ENCODE measurements around the gene RASSF5.
A peak's percentile ranks its signal among the peaks of the same experiment; 100 is the strongest.
"Not testable (repeated sequence)": the region's sequence is repeated elsewhere in the genome, so short reads cannot be mapped to it uniquely, and the experiment has no call there.

The RASSF5 gene

DNA sequence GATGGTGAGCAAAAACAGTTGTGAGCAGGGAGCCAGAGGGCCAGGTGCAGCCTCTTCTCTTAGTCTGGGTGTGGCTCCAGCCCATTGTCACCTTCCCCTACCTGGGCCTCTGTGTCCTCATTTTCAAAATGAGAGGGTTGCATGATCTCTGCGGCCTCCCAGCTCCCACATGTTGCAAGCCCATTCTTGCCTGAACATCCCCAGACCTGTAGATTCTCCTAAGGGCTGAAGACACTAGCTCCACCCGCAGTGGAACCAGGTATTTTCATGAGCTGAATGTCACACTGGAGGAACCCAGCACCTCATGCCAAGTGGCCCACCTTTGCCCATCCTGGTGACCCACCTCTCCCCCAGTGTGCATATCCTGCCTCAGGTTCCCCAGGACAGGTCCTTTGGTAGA, 24.7 kb upstream of the RASSF5 start:
- TF ChIP-seq, protein P1, sequence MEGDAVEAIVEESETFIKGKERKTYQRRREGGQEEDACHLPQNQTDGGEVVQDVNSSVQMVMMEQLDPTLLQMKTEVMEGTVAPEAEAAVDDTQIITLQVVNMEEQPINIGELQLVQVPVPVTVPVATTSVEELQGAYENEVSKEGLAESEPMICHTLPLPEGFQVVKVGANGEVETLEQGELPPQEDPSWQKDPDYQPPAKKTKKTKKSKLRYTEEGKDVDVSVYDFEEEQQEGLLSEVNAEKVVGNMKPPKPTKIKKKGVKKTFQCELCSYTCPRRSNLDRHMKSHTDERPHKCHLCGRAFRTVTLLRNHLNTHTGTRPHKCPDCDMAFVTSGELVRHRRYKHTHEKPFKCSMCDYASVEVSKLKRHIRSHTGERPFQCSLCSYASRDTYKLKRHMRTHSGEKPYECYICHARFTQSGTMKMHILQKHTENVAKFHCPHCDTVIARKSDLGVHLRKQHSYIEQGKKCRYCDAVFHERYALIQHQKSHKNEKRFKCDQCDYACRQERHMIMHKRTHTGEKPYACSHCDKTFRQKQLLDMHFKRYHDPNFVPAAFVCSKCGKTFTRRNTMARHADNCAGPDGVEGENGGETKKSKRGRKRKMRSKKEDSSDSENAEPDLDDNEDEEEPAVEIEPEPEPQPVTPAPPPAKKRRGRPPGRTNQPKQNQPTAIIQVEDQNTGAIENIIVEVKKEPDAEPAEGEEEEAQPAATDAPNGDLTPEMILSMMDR (IDR thresholded peaks at IDR 0.05; ENCODE audit: low read depth, low read length): no peak
- no peak overlapping the region for H3K4me3 ChIP-seq (ENCODE audit: low read depth, low read length)

DNA sequence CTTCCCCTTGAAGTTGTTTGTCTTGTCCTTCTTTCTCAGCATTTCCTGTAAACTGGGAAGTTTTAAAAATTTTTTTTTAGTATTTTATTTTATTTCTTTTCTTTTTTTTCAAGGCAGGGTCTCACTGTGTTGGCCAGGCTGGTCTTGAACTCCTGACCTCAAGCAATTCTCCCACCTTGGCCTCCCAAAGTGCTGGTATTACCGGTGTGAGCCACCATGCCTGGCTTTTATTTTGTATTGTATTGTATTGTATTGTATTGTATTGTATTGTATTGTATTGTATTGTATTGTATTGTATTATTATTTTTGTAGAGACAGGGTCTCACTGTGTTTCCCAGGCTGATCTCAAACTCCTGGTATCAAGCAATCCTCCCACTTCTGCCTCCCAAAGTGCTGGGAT, 23.5 kb upstream of the RASSF5 start:
- not testable (repeated sequence) for H3K4me3 ChIP-seq (ENCODE audit: low read depth, low read length)

DNA sequence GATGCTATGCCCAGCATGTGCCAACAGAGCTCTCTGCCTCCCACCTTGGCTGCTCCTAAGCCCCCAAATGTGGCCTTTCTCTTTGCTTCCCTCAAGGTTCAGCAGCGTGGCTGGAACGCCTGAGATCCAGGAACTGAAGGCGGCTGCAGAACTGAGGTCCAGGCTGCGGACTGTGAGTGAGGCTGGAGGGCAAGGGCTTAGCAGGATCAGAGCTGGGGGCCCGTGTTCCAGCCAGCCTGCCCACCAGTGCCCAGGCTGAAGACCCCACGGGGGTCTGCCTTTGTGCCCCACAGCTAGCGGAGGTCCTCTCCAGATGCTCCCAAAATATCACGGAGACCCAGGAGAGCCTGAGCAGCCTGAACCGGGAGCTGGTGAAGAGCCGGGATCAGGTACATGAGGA, 22.4 kb upstream of the RASSF5 start:
- no peak overlapping the region for H3K4me3 ChIP-seq (ENCODE audit: low read depth, low read length)
- TF ChIP-seq, protein P1 (IDR thresholded peaks at IDR 0.05; ENCODE audit: low read depth, low read length): no peak

DNA sequence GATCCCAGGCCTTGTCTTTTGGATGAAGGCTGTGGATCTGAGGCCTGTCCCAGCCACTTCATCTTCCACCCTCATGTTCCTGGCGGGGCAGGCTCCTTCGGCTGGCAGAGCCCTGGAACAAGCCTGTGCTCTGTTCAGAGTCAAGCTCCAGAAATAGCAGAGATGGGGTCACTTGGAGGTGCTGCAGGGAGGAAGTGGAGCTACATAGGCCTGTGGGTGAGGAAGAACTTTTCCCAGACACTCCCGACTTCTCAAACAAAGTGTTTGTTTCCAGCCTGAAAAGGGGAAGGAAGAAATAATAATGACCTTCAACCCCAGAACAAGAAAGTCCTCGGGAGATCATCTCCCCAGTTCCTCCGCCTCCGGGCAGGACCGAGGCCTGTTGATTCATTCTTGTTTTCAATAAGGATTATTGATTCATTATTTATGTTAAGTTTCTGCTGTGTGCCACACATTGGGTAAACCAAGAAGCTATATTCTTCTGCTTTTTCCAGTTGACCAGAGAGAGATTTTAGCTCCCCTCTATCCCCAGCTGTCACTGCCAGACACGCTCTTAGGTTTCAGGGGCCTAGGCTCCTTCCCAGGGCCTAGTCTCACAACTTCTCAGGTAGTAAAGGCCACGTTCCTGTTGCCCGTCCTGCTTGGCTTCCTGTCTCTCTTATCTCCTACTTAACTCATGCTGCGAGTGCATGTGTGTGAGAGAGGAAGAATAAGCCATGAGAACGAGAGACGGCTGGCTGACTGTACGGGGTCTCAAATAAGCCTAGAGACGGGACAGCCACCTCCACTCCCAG, 20.1 kb upstream of the RASSF5 start:
- H3K4me3 ChIP-seq (ENCODE audit: low read depth, low read length): no peak overlapping the region

DNA sequence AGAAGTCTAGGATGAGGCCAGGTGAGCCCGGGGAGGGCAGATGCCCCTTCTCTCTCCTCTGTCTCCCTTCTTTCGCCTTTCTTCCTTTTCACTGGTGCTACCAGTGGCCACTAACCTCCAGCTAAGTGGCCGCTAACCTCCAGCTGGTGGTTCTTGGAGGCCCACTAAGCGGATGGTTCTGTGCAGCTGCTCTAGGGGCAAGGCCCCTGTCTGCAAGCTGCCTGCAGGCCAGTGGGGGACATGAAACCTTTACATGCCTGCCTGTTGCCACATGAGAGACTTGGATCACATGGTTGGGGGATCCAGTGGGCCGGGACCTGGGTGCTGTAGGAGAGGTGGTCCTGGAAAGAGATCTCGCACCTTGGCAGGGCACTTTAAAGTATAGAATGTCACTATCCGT, 19.4 kb upstream of the RASSF5 start:
- H3K4me3 ChIP-seq (ENCODE audit: low read depth, low read length): no peak overlapping the region
- TF ChIP-seq, protein P1 (IDR thresholded peaks at IDR 0.05; ENCODE audit: low read depth, low read length): no peak

More for the DNA sequence above, 20.1 kb upstream of the RASSF5 start:
- TF ChIP-seq, protein P1 (IDR thresholded peaks at IDR 0.05; ENCODE audit: low read depth, low read length): no peak

DNA sequence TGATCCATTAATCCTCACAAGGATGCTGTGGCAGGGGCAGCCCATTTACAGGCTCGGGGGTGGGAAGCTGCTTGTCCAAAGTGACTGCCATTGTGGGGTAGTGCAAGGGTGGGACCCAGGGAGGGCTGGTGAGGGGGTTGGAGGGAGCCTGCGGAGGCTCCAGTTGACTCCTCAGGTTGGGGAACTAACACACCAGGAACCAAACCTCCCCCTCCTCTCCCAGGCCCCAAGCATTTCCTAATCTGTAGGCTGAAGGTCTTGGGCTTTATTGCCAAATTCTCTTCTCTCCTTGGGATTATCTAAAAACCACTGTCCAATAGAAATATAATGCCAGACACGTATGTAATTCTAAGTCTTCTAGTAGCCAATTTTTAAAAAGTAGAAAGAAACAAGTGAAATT, 18.9 kb upstream of the RASSF5 start:
- H3K4me3 ChIP-seq (ENCODE audit: low read depth, low read length): no peak overlapping the region
- TF ChIP-seq, protein P1 (IDR thresholded peaks at IDR 0.05; ENCODE audit: low read depth, low read length): no peak

DNA sequence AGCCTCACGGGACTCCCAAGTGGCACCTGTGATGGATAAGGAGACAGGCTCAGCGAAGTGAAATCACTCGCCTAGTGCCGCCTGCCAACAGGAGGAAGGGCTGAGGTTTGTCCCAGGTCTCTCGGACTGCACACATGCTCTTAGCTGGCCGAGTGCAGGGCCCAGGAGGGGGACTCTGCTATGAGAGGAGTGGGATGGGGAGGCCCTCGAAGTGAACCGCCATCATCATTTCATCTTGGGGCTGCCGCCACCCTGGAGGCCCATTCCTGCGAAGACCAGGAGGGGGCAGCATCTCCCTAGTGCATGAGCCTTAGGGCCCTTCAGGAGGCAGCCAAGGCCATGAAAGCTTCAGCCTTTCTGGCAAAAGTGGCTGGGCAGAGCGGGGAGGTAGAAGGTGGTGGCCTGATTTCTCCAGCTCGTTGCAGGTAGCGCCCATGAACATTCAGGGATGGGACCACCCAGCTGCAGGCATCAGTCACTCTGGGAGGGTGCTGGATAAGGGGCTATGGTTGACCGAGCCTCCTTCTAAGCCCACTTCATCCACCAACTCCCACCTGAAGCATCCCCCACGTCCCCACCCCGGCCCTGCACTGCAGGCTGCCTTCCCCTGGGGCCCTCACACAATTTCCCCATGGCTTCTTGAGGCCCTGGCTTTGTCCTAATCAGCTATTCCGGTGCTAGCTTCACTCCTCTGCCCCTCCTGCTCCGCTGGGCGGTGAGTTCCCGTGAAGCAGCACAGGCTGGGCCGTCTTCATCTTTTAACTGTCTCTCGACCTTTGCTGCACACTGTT, 17.2 kb upstream of the RASSF5 start:
- H3K4me3 ChIP-seq (ENCODE audit: low read depth, low read length): no peak overlapping the region
- TF ChIP-seq, protein P1 (IDR thresholded peaks at IDR 0.05; ENCODE audit: low read depth, low read length): peak; percentile 97

Data from WI38 (cell line).